Stomach (tissue), 9 donors: ENCODE data around the gene ADNP2. TPM values are rescaled to one million over a fixed set of nuclear protein-coding genes. Genes with fewer than 3 reads are reported as not detected.

Experiments used
- DNase-seq, 2 donors: peaks; one replicate each; pipeline versions ENCODE4 v3.0.0 to v3.0.0-alpha.2; 2013 to 2019
- H3K27ac ChIP-seq, 5 donors: fragments of 200-600 bp in 4 of 5; sonication (generic) in 4 of 5; one replicate each; pipeline ENCODE4 v1.5.1; 2013 to 2019; ENCODE audit warnings: mild to moderate bottlenecking in 1 of 5, moderate library complexity in 1 of 5
- H3K27me3 ChIP-seq, 3 donors: fragments of 200-600 bp; sonication (generic); one replicate each; pipeline ENCODE4 v1.5.1; 2017 to 2019; ENCODE audit warnings: mixed run types in 1 of 3
- H3K36me3 ChIP-seq, 4 donors: fragments of 200-600 bp; sonication (generic); 1 replicate in 3 of 4; 2 replicates in 1 of 4; pipeline ENCODE4 v1.5.1; 2016 to 2019
- H3K4me1 ChIP-seq, 4 donors: fragments of 200-600 bp; sonication (generic); one replicate each; pipeline ENCODE4 v1.5.1; 2016 to 2019
- H3K4me3 ChIP-seq, 4 donors: fragments of 200-600 bp; sonication (generic) in 3 of 4; one replicate each; pipeline ENCODE4 v1.5.1; 2016 to 2019; ENCODE audit warnings: mild to moderate bottlenecking in 1 of 4
- H3K9me3 ChIP-seq, 4 donors: fragments of 200-600 bp; sonication (generic); one replicate each; pipeline ENCODE4 v1.5.1; 2016 to 2019
- CTCF ChIP-seq, 7 experiments: fragments of 450-650 bp in 4 of 7; fragments of 200-600 bp in 3 of 7; sonication (generic) in 3 of 7; IDR thresholded peaks; one replicate each; pipeline ENCODE4 v1.5.1; 2016 to 2019; ENCODE audit warnings: antibody characterized with exemption in 7 of 7, control low read depth in 2 of 7, mild to moderate bottlenecking in 1 of 7
- EP300 ChIP-seq: sonication (generic); formaldehyde crosslinking; IDR thresholded peaks from one replicate; pipeline ENCODE4 v1.6.1; 2017; ENCODE audit warnings: antibody characterized with exemption
- POLR2A ChIP-seq, 4 donors: fragments of 450-650 bp; IDR thresholded peaks; one replicate each; pipeline ENCODE4 v1.6.1; 2016; ENCODE audit warnings: antibody characterized with exemption in 4 of 4, control low read depth in 2 of 4, mild to moderate bottlenecking in 1 of 4, moderate library complexity in 1 of 4
- POLR2AphosphoS5 ChIP-seq, 3 donors: sonication (generic); formaldehyde crosslinking; IDR thresholded peaks; one replicate each; pipeline ENCODE4 v1.6.1; 2016; ENCODE audit warnings: antibody characterized with exemption in 3 of 3
- WGBS, 5 donors: extraction: QIAGEN DNeasy Blood & Tissue Kit in 3 of 5; methylation state at CpG; one replicate each; pipeline versions ENCODE4 v1.1.5 to v1.1.7; 2013 to 2018; 5-methylcytosine and 5-hydroxymethylcytosine counted together
- intact Hi-C: fragments of 100-400 bp; cut with DNase I; formaldehyde crosslinking; loops from one replicate; pipeline ENCODE4 v1.15.1; 2023; ENCODE audit warnings: low total_unique reads
- polyA plus RNA-seq, 3 donors: library from polyadenylated mRNA; stranded (reverse); fragments of 200-250 nt; gene quantifications; one replicate each; pipeline ENCODE4 v1.2.3, GENCODE V29; 2013
- total RNA-seq, 5 donors: library from RNA; depleted of rRNA; stranded (reverse); fragments of >200 nt; gene quantifications; one replicate each; pipeline versions ENCODE4 v1.1.0 to v1.2.3, GENCODE V29; 2014 to 2016
- donor health status: healthy with polysubstance abuse.
- donor health status: Bipolar disorder and iron deficiency.
- donor health status: healthy.

The ADNP2 gene
- total and polyA plus RNA-seq, 8 donors: 4.2 to 24.6 (median 10.8) TPM

GRCh38 chr18:80130555-80130954 is 21.5 kb downstream of the ADNP2 start:
- no peak for TF ChIP-seq POLR2AphosphoS5 (IDR thresholded peaks at IDR 0.05)
- TF ChIP-seq POLR2A (IDR thresholded peaks at IDR 0.05): no peak
- no peak for TF ChIP-seq EP300
- TF ChIP-seq CTCF (IDR thresholded peaks at IDR 0.05): no peak
- no peak for DNase-seq
- Histone ChIP-seq H3K4me1 (peaks cover 0 to 7% (median 0%) of the 10 kb centered on the region in 4 donors), H3K27ac (no peak overlapping the region), H3K27me3 (no peaks in the 10 kb centered on the region), H3K36me3 (peaks cover 6 to 35% (median 30%) of the 10 kb centered on the region in 4 donors), H3K9me3 (no peaks in the 10 kb centered on the region), H3K4me3 (no peak overlapping the region)
- WGBS, 5 donors: 73 to 95% (median 91%) methylated on average over 5 of the region's 5 CpGs
- intact Hi-C loops: no loop called here

GRCh38 chr18:80132180-80132812 is 23.2 kb downstream of the ADNP2 start:
- WGBS, 5 donors: 86 to 95% (median 90%) methylated on average over 3 of the region's 3 CpGs
- H3K9me3 ChIP-seq: no peaks in the 10 kb centered on the region
- no peak overlapping the region for H3K4me3 ChIP-seq
- no peaks in the 10 kb centered on the region for H3K27me3 ChIP-seq
- TF ChIP-seq CTCF (IDR thresholded peaks at IDR 0.05): no peak
- TF ChIP-seq EP300: no peak
- TF ChIP-seq POLR2AphosphoS5 (IDR thresholded peaks at IDR 0.05): no peak
- TF ChIP-seq POLR2A (IDR thresholded peaks at IDR 0.05): no peak
- intact Hi-C loops: no loop called here
- H3K27ac ChIP-seq: no peak overlapping the region
- peaks cover 0 to 7% (median 0%) of the 10 kb centered on the region in 4 donors for H3K4me1 ChIP-seq
- DNase-seq: no peak
- H3K36me3 ChIP-seq: peaks cover 21 to 52% (median 47%) of the 10 kb centered on the region in 4 donors

- DNase-seq: no peak
- Histone ChIP-seq H3K9me3 (no peaks in the 10 kb centered on the region), H3K36me3 (peaks cover 30 to 60% (median 55%) of the 10 kb centered on the region in 4 donors), H3K4me3 (no peak overlapping the region), H3K27me3 (no peaks in the 10 kb centered on the region), H3K4me1 (peaks cover 0 to 7% (median 0%) of the 10 kb centered on the region in 4 donors), H3K27ac (no peak overlapping the region)
- WGBS, 5 donors: 34 to 60% (median 48%) methylated on average over 1 of the region's 1 CpG
- TF ChIP-seq EP300 (no peak), POLR2AphosphoS5 (IDR thresholded peaks at IDR 0.05) (no peak), CTCF (IDR thresholded peaks at IDR 0.05) (no peak), POLR2A (IDR thresholded peaks at IDR 0.05) (no peak)
- intact Hi-C loops: no loop called here
Observed at GRCh38 chr18:80133124-80133523, 24.1 kb downstream of the ADNP2 start.

- H3K4me3 ChIP-seq: no peak overlapping the region
- peaks cover 37 to 80% (median 66%) of the 10 kb centered on the region in 4 donors for H3K36me3 ChIP-seq
- H3K9me3 ChIP-seq: no peaks in the 10 kb centered on the region
- no peaks in the 10 kb centered on the region for H3K27me3 ChIP-seq
- DNase-seq: no peak
- peaks cover 0 to 6% (median 0%) of the 10 kb centered on the region in 4 donors for H3K4me1 ChIP-seq
- intact Hi-C loops: no loop called here
- TF ChIP-seq POLR2AphosphoS5 (IDR thresholded peaks at IDR 0.05) (no peak), CTCF (IDR thresholded peaks at IDR 0.05) (no peak), EP300 (no peak), POLR2A (IDR thresholded peaks at IDR 0.05) (no peak)
- 95 to 100% (median 98%) methylated on average over 1 of the region's 1 CpG for WGBS, 5 donors
- H3K27ac ChIP-seq: no peak overlapping the region
Observed at GRCh38 chr18:80135136-80135535, 26.1 kb downstream of the ADNP2 start.
